COLO829 (cell line): ENCODE results near the gene ARTN.

Source experiments
- DNase-seq: peaks from one replicate; pipeline ENCODE4 v3.0.0; 2012; ENCODE audit warnings: low spot score

The ARTN gene

DNA sequence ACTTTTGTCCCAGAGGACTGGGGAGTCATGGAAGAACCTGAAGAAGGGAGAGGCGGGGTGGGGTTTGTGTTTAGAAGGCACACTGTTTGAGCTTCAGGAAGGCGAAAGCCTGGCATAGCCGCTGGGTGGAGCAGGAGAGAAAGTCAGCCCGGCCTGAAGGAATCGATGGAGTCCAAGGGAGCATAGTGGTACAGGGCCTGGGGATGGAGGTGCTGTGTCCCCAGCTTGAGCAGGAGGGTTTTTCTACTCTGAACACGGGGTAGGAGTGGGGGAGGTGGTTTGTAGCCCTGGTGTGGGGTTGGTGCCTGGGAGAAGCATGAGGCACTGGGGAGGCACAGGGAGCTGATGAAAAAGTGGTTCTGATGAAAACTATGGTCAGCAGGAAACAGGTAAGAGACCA lies 53.1 kb downstream of the ARTN start:
- no peak for DNase-seq
